GM12878 (cell line): ENCODE results near the gene FIGNL2. TPM values are rescaled to one million over a fixed set of nuclear protein-coding genes. Genes with fewer than 3 reads are reported as not detected.

Experiments used
- ATAC-seq: fragments of 200-7000 bp; cut with Tn5 transposase; 3 replicates; pipeline ENCODE4 v1.9.1; 2020; ENCODE audit warnings: mild to moderate bottlenecking, moderate library complexity
- BruUV-seq: library from RNA; stranded (reverse); fragments of 400-500 nt; replicated peaks from 2 replicates; lab custom pipeline; 2021; lab: Mats Ljungman, UMichigan
- CTCF ChIA-PET: fragments of 300-600 bp; sonication (Branson Sonifier 250); formaldehyde crosslinking; extraction: SDS; loops from one replicate; lab custom pipeline; 2021; ENCODE audit warnings: inconsistent platforms; lab: Yijun Ruan, JAX
- POLR2A ChIA-PET: fragments of 350-600 bp; formaldehyde crosslinking; extraction: SDS; loops from one replicate; lab custom pipeline; 2021; ENCODE audit warnings: inconsistent platforms; lab: Charles Lee
- RAD21 ChIA-PET: fragments of 300-600 bp; sonication (Branson Sonifier 250); formaldehyde crosslinking; loops from one replicate; lab custom pipeline; 2023; ENCODE audit warnings: antibody characterized with exemption; ENCODE audit not compliant: unreplicated experiment; lab: Charles Lee
- SMC1A ChIA-PET: fragments of 300-600 bp; sonication (Branson Sonifier 250); formaldehyde crosslinking; loops from one replicate; lab custom pipeline; 2023; ENCODE audit not compliant: unreplicated experiment, uncharacterized antibody; lab: Charles Lee
- DNase-seq: peaks from one replicate; pipeline ENCODE4 v3.0.0-alpha.2; 2011; ENCODE audit warnings: low read depth, low spot score
- FAIRE-seq: peaks from 3 replicates; lab custom pipeline; 2011; peaks lifted over from hg19 to GRCh38; lab: Jason Lieb, UNC
- H2AFZ ChIP-seq: 2 replicates; pipeline ENCODE4 v1.6.0; 2011; ENCODE audit warnings: low read depth, low read length, control low read depth; ENCODE audit not compliant: control insufficient read depth
- H3K27ac ChIP-seq: 2 replicates; pipeline ENCODE4 v1.5.1; 2011; ENCODE audit warnings: control low read depth; ENCODE audit not compliant: control insufficient read depth, insufficient read depth
- H3K27me3 ChIP-seq, 2 experiments: replicated peaks in 1 of 2; 2 replicates each; pipeline versions ENCODE4 v1.6.0 to v1.6.1; 2011; ENCODE audit warnings: low read length in 1 of 2; ENCODE audit not compliant: control insufficient read depth in 2 of 2, insufficient read depth in 2 of 2
- H3K36me3 ChIP-seq, 2 experiments: 2 replicates each; pipeline ENCODE4 v1.5.1; 2011; ENCODE audit warnings: low read length in 1 of 2; ENCODE audit not compliant: control insufficient read depth in 2 of 2, insufficient read depth in 2 of 2
- H3K4me1 ChIP-seq: 2 replicates; pipeline ENCODE4 v1.6.1; 2011; ENCODE audit warnings: mild to moderate bottlenecking, low read length, moderate library complexity, mixed read lengths; ENCODE audit not compliant: control insufficient read depth, insufficient read depth
- H3K4me2 ChIP-seq: 2 replicates; pipeline ENCODE4 v1.6.0; 2011; ENCODE audit warnings: control low read depth; ENCODE audit not compliant: control insufficient read depth, insufficient read depth
- H3K4me3 ChIP-seq: fragments of 200-600 bp; sonication (generic); 2 replicates; pipeline ENCODE4 v1.5.1; 2016
- H3K79me2 ChIP-seq: 2 replicates; pipeline ENCODE4 v1.6.0; 2011; ENCODE audit warnings: low read length; ENCODE audit not compliant: control insufficient read depth, insufficient read depth
- H3K9ac ChIP-seq: 2 replicates; pipeline ENCODE4 v1.8.0; 2011; ENCODE audit warnings: low read length, control low read depth, mixed read lengths; ENCODE audit not compliant: control insufficient read depth, insufficient read depth
- H3K9me3 ChIP-seq: replicated peaks from 3 replicates; pipeline ENCODE4 v1.5.1; 2011; ENCODE audit warnings: mild to moderate bottlenecking, low read length; ENCODE audit not compliant: control insufficient read depth, insufficient read depth
- H4K20me1 ChIP-seq: 2 replicates; pipeline ENCODE4 v1.6.0; 2011; ENCODE audit not compliant: control insufficient read depth, insufficient read depth
- ASH2L ChIP-seq: fragments of 300-600, 200-600 bp; sonication (generic); IDR thresholded peaks from 2 replicates; pipeline ENCODE4 v1.6.1; 2017; ENCODE audit warnings: low read depth, mild to moderate bottlenecking, borderline replicate concordance
- ATF7 ChIP-seq: fragments of 450-650 bp; IDR thresholded peaks from 2 replicates; pipeline ENCODE4 v1.6.1; 2016; ENCODE audit warnings: low read depth, mild to moderate bottlenecking
- CBX3 ChIP-seq: fragments of 200-600 bp; sonication (generic); IDR thresholded peaks from 2 replicates; pipeline ENCODE4 v1.6.1; 2016; ENCODE audit warnings: low read depth, borderline replicate concordance
- JUND ChIP-seq: IDR thresholded peaks from 2 replicates; pipeline ENCODE4 v1.6.1; 2012; ENCODE audit warnings: low read depth, mild to moderate bottlenecking, low read length, improper control_type of control experiment, moderate library complexity
- NBN ChIP-seq: fragments of 450-650 bp; IDR thresholded peaks from 2 replicates; pipeline ENCODE4 v1.6.1; 2016
- NKRF ChIP-seq: fragments of 450-650 bp; conservative IDR thresholded peaks from 2 replicates; pipeline ENCODE4 v1.6.1; 2017; ENCODE audit warnings: mild to moderate bottlenecking, moderate library complexity
- NR2C2 ChIP-seq: IDR thresholded peaks from 2 replicates; pipeline ENCODE4 v1.6.1; 2011; ENCODE audit warnings: borderline replicate concordance, low read depth; ENCODE audit not compliant: control insufficient read depth, insufficient read length
- TCF12 ChIP-seq: IDR thresholded peaks from 2 replicates; pipeline ENCODE4 v1.6.1; 2011; ENCODE audit warnings: low read depth, mild to moderate bottlenecking, low read length
- USF1 ChIP-seq: IDR thresholded peaks from 2 replicates; pipeline ENCODE4 v1.6.1; 2011; ENCODE audit warnings: borderline replicate concordance, low read depth, mild to moderate bottlenecking, moderate library complexity, mixed read lengths, low read length; ENCODE audit not compliant: insufficient read depth; ENCODE audit errors: extremely low read length
- WGBS: methylation state at CpG from one replicate; pipeline ENCODE4 v1.1.6; 2016; ENCODE audit warnings: low lambda C conversion rate; ENCODE audit not compliant: insufficient replicate concordance, insufficient coverage; ENCODE audit errors: missing lambda C conversion rate; 5-methylcytosine and 5-hydroxymethylcytosine counted together
- in situ Hi-C: fragments of 300-500 bp; cut with MboI; formaldehyde crosslinking; loops from 9 replicates; pipeline ENCODE4 v1.14.3; 2018; ENCODE audit warnings: mixed read lengths
- intact Hi-C: fragments of 100-400 bp; cut with micrococcal nuclease; formaldehyde crosslinking; loops from one replicate; pipeline ENCODE4 v1.14.2; 2022; ENCODE audit not compliant: unreplicated experiment
- polyA plus RNA-seq, 11 experiments: library from polyadenylated mRNA; depleted of rRNA in 4 of 11; unstranded in 6 of 11; stranded (reverse) in 5 of 11; fragments of >200 nt; fragmentation: Nextera tagmentation in 4 of 11; fragmentation: Illumina TruSeq in 1 of 11; extraction: Ambion mirVana in 4 of 11; extraction: Trizol in 1 of 11; gene quantifications; 1 replicate in 1 of 11; 2 replicates in 10 of 11; pipeline versions ENCODE4 v1.2.1 to v1.2.3, GENCODE V29; 2011 to 2016; ENCODE audit warnings: inconsistent platforms in 2 of 11, missing spikeins in 2 of 11, low read depth in 1 of 11
- total RNA-seq, 4 experiments: library from RNA; depleted of rRNA in 3 of 4; stranded (reverse); fragments of >200 nt in 3 of 4; fragmentation: Illumina TruSeq in 1 of 4; extraction: Trizol in 1 of 4; gene quantifications; 2 replicates each; pipeline versions ENCODE4 v1.2.1 to v1.2.3, GENCODE V29; 2013 to 2021
- TF ChIP-seq, protein P1 (sequence below): IDR thresholded peaks from 2 replicates; pipeline ENCODE4 v1.6.1; 2012; ENCODE audit warnings: low read length, inconsistent platforms

FIGNL2 gene
- total and polyA plus RNA-seq, 10 of the 15 experiments (the other 5 are each of a cell fraction or from before 2014, with no cell fraction given), result not detected

GRCh38 chr12:51879102-51879501 is 30.6 kb upstream of the FIGNL2 start:
- no peaks in the 10 kb centered on the region for H3K9me3 ChIP-seq
- ATAC-seq (no peak), FAIRE-seq (no peak), DNase-seq (no peak)
- SMC1A ChIA-PET, result no interaction called here
- H2AFZ ChIP-seq, result no peak overlapping the region
- H4K20me1 ChIP-seq, result no peaks in the 10 kb centered on the region
- H3K36me3 ChIP-seq, result no peaks in the 10 kb centered on the region
- intact Hi-C loops (loop anchor here (10.0 kb wide), 1 partner anchor 344 kb away; no protein-coding TSS in a partner anchor), in situ Hi-C loops (loop anchor here (10.0 kb wide), 1 partner anchor 454 kb away; the partner anchor contains the start of gene SLC4A8)
- no TSS peak for BruUV-seq
- H3K27me3 ChIP-seq, result no peaks in the 10 kb centered on the region
- H3K4me3 ChIP-seq, result no peak overlapping the region
- H3K4me1 ChIP-seq, result no peaks in the 10 kb centered on the region
- CTCF ChIA-PET, result interaction anchor here (0.6 to 1.2 kb wide), 2 partner anchors 18 to 146 kb away, joined by 3 to 4 read pairs; no protein-coding TSS in a partner anchor
- POLR2A ChIA-PET, result no interaction called here
- RAD21 ChIA-PET, result interaction anchor here (0.6 kb wide), 1 partner anchor 892 kb away, joined by 4 read pairs; no protein-coding TSS in a partner anchor
- WGBS, result 59% methylated on average over 3 of the region's 3 CpGs
- no peaks in the 10 kb centered on the region for H3K79me2 ChIP-seq
- TF ChIP-seq NKRF (no peak), JUND (no peak), CBX3 (no peak), NBN (no peak), TCF12 (no peak), NR2C2 (no peak), ATF7 (no peak), ASH2L (no peak), USF1 (no peak)
- TF ChIP-seq, protein P1, sequence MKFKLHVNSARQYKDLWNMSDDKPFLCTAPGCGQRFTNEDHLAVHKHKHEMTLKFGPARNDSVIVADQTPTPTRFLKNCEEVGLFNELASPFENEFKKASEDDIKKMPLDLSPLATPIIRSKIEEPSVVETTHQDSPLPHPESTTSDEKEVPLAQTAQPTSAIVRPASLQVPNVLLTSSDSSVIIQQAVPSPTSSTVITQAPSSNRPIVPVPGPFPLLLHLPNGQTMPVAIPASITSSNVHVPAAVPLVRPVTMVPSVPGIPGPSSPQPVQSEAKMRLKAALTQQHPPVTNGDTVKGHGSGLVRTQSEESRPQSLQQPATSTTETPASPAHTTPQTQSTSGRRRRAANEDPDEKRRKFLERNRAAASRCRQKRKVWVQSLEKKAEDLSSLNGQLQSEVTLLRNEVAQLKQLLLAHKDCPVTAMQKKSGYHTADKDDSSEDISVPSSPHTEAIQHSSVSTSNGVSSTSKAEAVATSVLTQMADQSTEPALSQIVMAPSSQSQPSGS, result no peak
- H3K4me2 ChIP-seq, result no peak overlapping the region
- H3K27ac ChIP-seq, result no peak overlapping the region
- no peak overlapping the region for H3K9ac ChIP-seq
